K562 (cell line): ENCODE data around the gene KIF19.

ENCODE experiments used
- FOXK1 ChIP-seq: sonication (generic); formaldehyde crosslinking; IDR thresholded peaks from 2 replicates; pipeline ENCODE4 v1.8.0; 2022; ENCODE audit warnings: missing genetic modification reagents, mild to moderate bottlenecking, borderline replicate concordance
- KLF16 ChIP-seq: IDR thresholded peaks from 2 replicates; pipeline ENCODE4 v1.6.1; 2016; ENCODE audit warnings: antibody characterized with exemption
- ZNF134 ChIP-seq: fragments of 250-450 bp; sonication (Bioruptor Pico); conservative IDR thresholded peaks from 2 replicates; pipeline ENCODE4 v1.4.0; 2020
- ZNF398 ChIP-seq: fragments of 250-450 bp; sonication (Bioruptor Pico); IDR thresholded peaks from 2 replicates; pipeline ENCODE4 v1.8.0; 2021; ENCODE audit warnings: moderate library complexity, mild to moderate bottlenecking, inconsistent platforms
- ZNF699 ChIP-seq: fragments of 250-450 bp; sonication (Bioruptor Pico); IDR thresholded peaks from 2 replicates; pipeline ENCODE4 v1.8.0; 2021; ENCODE audit warnings: mild to moderate bottlenecking, moderate library complexity; ENCODE audit not compliant: insufficient replicate concordance

GRCh38 chr17:74354561-74354960, 28.5 kb downstream of the KIF19 start:
- TF ChIP-seq KLF16 (no peak), ZNF134 (CRISPR knock-in tag) (no peak), ZNF699 (CRISPR knock-in tag) (no peak), ZNF398 (CRISPR knock-in tag) (no peak), FOXK1 (CRISPR knock-in tag) (no peak)
